Ovary (tissue), 9 donors: ENCODE results near the gene CAMK2D. TPM values are rescaled to one million over a fixed set of nuclear protein-coding genes. Genes with fewer than 3 reads are reported as not detected.
"Not testable (repeated sequence)": the region's sequence is repeated elsewhere in the genome, so short reads cannot be mapped to it uniquely, and the experiment has no call there.

Experiments used
- DNase-seq, 5 donors: peaks; one replicate each; pipeline ENCODE4 v3.0.0-alpha.2; 2019 to 2020
- H3K27ac ChIP-seq, 2 donors: fragments of 200-600 bp; one replicate each; pipeline versions ENCODE4 v1.5.1 to v1.8.0; 2019 to 2022
- H3K27me3 ChIP-seq: fragments of 200-600 bp; one replicate; pipeline ENCODE4 v1.8.0; 2022
- H3K36me3 ChIP-seq: fragments of 200-600 bp; sonication (generic); one replicate; pipeline ENCODE4 v1.5.1; 2019
- H3K4me1 ChIP-seq: one replicate; pipeline ENCODE4 v1.8.1; 2013; ENCODE audit warnings: mild to moderate bottlenecking, moderate library complexity; ENCODE audit not compliant: insufficient read depth
- H3K4me3 ChIP-seq: fragments of 200-600 bp; sonication (generic); one replicate; pipeline ENCODE4 v1.5.1; 2017
- H3K9me3 ChIP-seq, 2 donors: fragments of 200-600 bp in 1 of 2; sonication (generic) in 1 of 2; one replicate each; pipeline versions ENCODE4 v1.5.1 to v1.8.1; 2013 to 2019; ENCODE audit warnings: mild to moderate bottlenecking in 1 of 2, moderate library complexity in 1 of 2
- CTCF ChIP-seq, 3 donors: fragments of 450-650 bp in 2 of 3; fragments of 200-600 bp in 1 of 3; IDR thresholded peaks; one replicate each; pipeline versions ENCODE4 v1.5.1 to v1.8.0; 2016 to 2022; ENCODE audit warnings: antibody characterized with exemption in 3 of 3, mild to moderate bottlenecking in 1 of 3
- EP300 ChIP-seq: sonication (generic); formaldehyde crosslinking; IDR thresholded peaks from one replicate; pipeline ENCODE4 v1.6.1; 2017; ENCODE audit warnings: antibody characterized with exemption
- POLR2A ChIP-seq: fragments of 450-650 bp; IDR thresholded peaks from one replicate; pipeline ENCODE4 v1.6.1; 2017; ENCODE audit warnings: antibody characterized with exemption, mild to moderate bottlenecking, moderate library complexity
- WGBS, 3 donors: extraction: QIAGEN DNeasy Blood & Tissue Kit in 1 of 3; methylation state at CpG; one replicate each; pipeline versions ENCODE4 v1.1.5 to v1.1.7; 2013 to 2017; 5-methylcytosine and 5-hydroxymethylcytosine counted together
- intact Hi-C, 4 donors: fragments of 100-400 bp; cut with DNase I; formaldehyde crosslinking; loops; one replicate each; pipeline versions ENCODE4 v1.11.0 to v1.15.1; 2022 to 2023
- polyA plus RNA-seq, 2 donors: library from polyadenylated mRNA; stranded (reverse); fragments of 200-250 nt in 1 of 2; fragments of 350-450 nt in 1 of 2; fragmentation: Illumina TruSeq in 1 of 2; extraction: RNeasy Lipid Tissue Mini Kit (QIAGEN cat#74804) in 1 of 2; gene quantifications; one replicate each; pipeline ENCODE4 v1.2.3, GENCODE V29; 2013 to 2014
- total RNA-seq, 7 donors: library from RNA; depleted of rRNA in 2 of 7; stranded (reverse); fragments of >200 nt in 2 of 7; fragmentation: NEBNext Ultra II Directional in 3 of 7; extraction: Animal tissue kit (Norgen Biotek cat#: 25700) in 3 of 7; gene quantifications; one replicate each; pipeline versions ENCODE4 v1.1.0 to v1.2.4, GENCODE V29; 2016 to 2023
- donor health status: DM: no; HTN: no; CAD: no; lungs with moderate emphysema.
- donor health status: DM: no; HTN: no; CAD: no.
- donor health status: Bipolar disorder and iron deficiency.
- donor health status: DM: yes; HTN: yes; CAD: no.
- donor health status: DM: no; HTN: no; CAD: no.
- donor health status: DM: yes; HTN: yes; CAD: no.

The CAMK2D gene
- total and polyA plus RNA-seq, 9 donors, result 14.2 to 36.9 (median 32.2) TPM

- H3K4me3 ChIP-seq, result no peak overlapping the region
- intact Hi-C loops, result loop anchor here in 3 of 4 donors (5.0 to 10.0 kb wide), 4 partner anchors 217 to 370 kb away; no protein-coding TSS in a partner anchor
Measured at GRCh38 chr4:113764720-113765264, 3.3 kb upstream of the CAMK2D start.

GRCh38 chr4:113763923-113764322 lies 2.4 kb upstream of the CAMK2D start:
- not testable (repeated sequence) for H3K9me3 ChIP-seq, H3K4me3 ChIP-seq, H3K27me3 ChIP-seq, H3K4me1 ChIP-seq, DNase-seq, H3K36me3 ChIP-seq
- WGBS, 3 donors, result 50 to 81% (median 70%) methylated on average over 12 of the region's 12 CpGs
- intact Hi-C loops, result loop anchor here in 3 of 4 donors (5.0 to 10.0 kb wide), 4 partner anchors 217 to 369 kb away; no protein-coding TSS in a partner anchor
- H3K27ac ChIP-seq, result peak overlapping the region in 1 of 2 donors; percentile 99

More at GRCh38 chr4:113764720-113765264, 3.3 kb upstream of the CAMK2D start:
- WGBS, 3 donors, result 78 to 88% (median 86%) methylated on average over 1 of the region's 1 CpG
- no peak for DNase-seq
- no peak for TF ChIP-seq EP300
- no peak for TF ChIP-seq CTCF (IDR thresholded peaks at IDR 0.05)
- no peak for TF ChIP-seq POLR2A
- H3K27ac ChIP-seq, result no peak overlapping the region
- peaks cover 1% of the 10 kb centered on the region for H3K4me1 ChIP-seq
- H3K36me3 ChIP-seq, result no peaks in the 10 kb centered on the region
- H3K9me3 ChIP-seq, result no peaks in the 10 kb centered on the region
- H3K27me3 ChIP-seq, result no peaks in the 10 kb centered on the region

- DNase-seq, result no peak
- Histone ChIP-seq H3K27me3 (no peaks in the 10 kb centered on the region), H3K27ac (peak overlapping the region in 1 of 2 donors; percentile 99), H3K4me3 (peak overlapping the region; percentile 84), H3K4me1 (peaks cover 1% of the 10 kb centered on the region), H3K36me3 (no peaks in the 10 kb centered on the region), H3K9me3 (no peaks in the 10 kb centered on the region)
- 3 to 5% (median 3%) methylated on average over 6 of the region's 6 CpGs for WGBS, 3 donors
- intact Hi-C loops, result loop anchor here in 3 of 4 donors (5.0 to 10.0 kb wide), 4 partner anchors 216 to 368 kb away; no protein-coding TSS in a partner anchor
- TF ChIP-seq CTCF (IDR thresholded peaks at IDR 0.05), result no peak
- TF ChIP-seq POLR2A, result no peak
- no peak for TF ChIP-seq EP300
Measured at GRCh38 chr4:113763029-113763285, 1.4 kb upstream of the CAMK2D start.

GRCh38 chr4:113762186-113763028 lies 869 bp upstream of the CAMK2D start:
- 0 to 1% (median 0%) methylated on average over 37 to 38 of the region's 38 CpGs for WGBS, 3 donors

More at GRCh38 chr4:113762186-113763028, 869 bp upstream of the CAMK2D start:
- H3K36me3 ChIP-seq, result no peaks in the 10 kb centered on the region
- H3K27me3 ChIP-seq, result no peaks in the 10 kb centered on the region
- intact Hi-C loops, result loop anchor here in 3 of 4 donors (5.0 to 10.0 kb wide), 4 partner anchors 215 to 368 kb away; no protein-coding TSS in a partner anchor
- TF ChIP-seq EP300 (peak; percentile 14), POLR2A (peak; percentile 98), CTCF (IDR thresholded peaks at IDR 0.05) (peak in 2 of 3 donors; percentile 24 to 39)
- peaks cover 1% of the 10 kb centered on the region for H3K4me1 ChIP-seq
- peak overlapping the region; percentile 99 to 100 for H3K27ac ChIP-seq
- no peaks in the 10 kb centered on the region for H3K9me3 ChIP-seq
- H3K4me3 ChIP-seq, result peak overlapping the region; percentile 84
- peak; percentile 98 to 100 (median 99) for DNase-seq
